GM12878 (cell line): ENCODE results near the gene INPP4B. TPM values are rescaled to one million over a fixed set of nuclear protein-coding genes. Genes with fewer than 3 reads are reported as not detected.

Experiments
- ATAC-seq: fragments of 200-7000 bp; cut with Tn5 transposase; 3 replicates; pipeline ENCODE4 v1.9.1; 2020; ENCODE audit warnings: mild to moderate bottlenecking, moderate library complexity
- BruUV-seq: library from RNA; stranded (reverse); fragments of 400-500 nt; replicated peaks from 2 replicates; lab custom pipeline; 2021; lab: Mats Ljungman, UMichigan
- CTCF ChIA-PET: fragments of 300-600 bp; sonication (Branson Sonifier 250); formaldehyde crosslinking; extraction: SDS; loops from one replicate; lab custom pipeline; 2021; ENCODE audit warnings: inconsistent platforms; lab: Yijun Ruan, JAX
- POLR2A ChIA-PET: fragments of 350-600 bp; formaldehyde crosslinking; extraction: SDS; loops from one replicate; lab custom pipeline; 2021; ENCODE audit warnings: inconsistent platforms; lab: Charles Lee
- RAD21 ChIA-PET: fragments of 300-600 bp; sonication (Branson Sonifier 250); formaldehyde crosslinking; loops from one replicate; lab custom pipeline; 2023; ENCODE audit warnings: antibody characterized with exemption; ENCODE audit not compliant: unreplicated experiment; lab: Charles Lee
- SMC1A ChIA-PET: fragments of 300-600 bp; sonication (Branson Sonifier 250); formaldehyde crosslinking; loops from one replicate; lab custom pipeline; 2023; ENCODE audit not compliant: unreplicated experiment, uncharacterized antibody; lab: Charles Lee
- DNase-seq: peaks from one replicate; pipeline ENCODE4 v3.0.0-alpha.2; 2011; ENCODE audit warnings: low read depth, low spot score
- FAIRE-seq: peaks from 3 replicates; lab custom pipeline; 2011; peaks lifted over from hg19 to GRCh38; lab: Jason Lieb, UNC
- H2AFZ ChIP-seq: 2 replicates; pipeline ENCODE4 v1.6.0; 2011; ENCODE audit warnings: low read depth, low read length, control low read depth; ENCODE audit not compliant: control insufficient read depth
- H3K27ac ChIP-seq: 2 replicates; pipeline ENCODE4 v1.5.1; 2011; ENCODE audit warnings: control low read depth; ENCODE audit not compliant: control insufficient read depth, insufficient read depth
- H3K27me3 ChIP-seq, 2 experiments: replicated peaks in 1 of 2; 2 replicates each; pipeline versions ENCODE4 v1.6.0 to v1.6.1; 2011; ENCODE audit warnings: low read length in 1 of 2; ENCODE audit not compliant: control insufficient read depth in 2 of 2, insufficient read depth in 2 of 2
- H3K36me3 ChIP-seq, 2 experiments: 2 replicates each; pipeline ENCODE4 v1.5.1; 2011; ENCODE audit warnings: low read length in 1 of 2; ENCODE audit not compliant: control insufficient read depth in 2 of 2, insufficient read depth in 2 of 2
- H3K4me1 ChIP-seq: 2 replicates; pipeline ENCODE4 v1.6.1; 2011; ENCODE audit warnings: mild to moderate bottlenecking, low read length, moderate library complexity, mixed read lengths; ENCODE audit not compliant: control insufficient read depth, insufficient read depth
- H3K4me2 ChIP-seq: 2 replicates; pipeline ENCODE4 v1.6.0; 2011; ENCODE audit warnings: control low read depth; ENCODE audit not compliant: control insufficient read depth, insufficient read depth
- H3K4me3 ChIP-seq: fragments of 200-600 bp; sonication (generic); 2 replicates; pipeline ENCODE4 v1.5.1; 2016
- H3K79me2 ChIP-seq: 2 replicates; pipeline ENCODE4 v1.6.0; 2011; ENCODE audit warnings: low read length; ENCODE audit not compliant: control insufficient read depth, insufficient read depth
- H3K9ac ChIP-seq: 2 replicates; pipeline ENCODE4 v1.8.0; 2011; ENCODE audit warnings: low read length, control low read depth, mixed read lengths; ENCODE audit not compliant: control insufficient read depth, insufficient read depth
- H3K9me3 ChIP-seq: replicated peaks from 3 replicates; pipeline ENCODE4 v1.5.1; 2011; ENCODE audit warnings: mild to moderate bottlenecking, low read length; ENCODE audit not compliant: control insufficient read depth, insufficient read depth
- H4K20me1 ChIP-seq: 2 replicates; pipeline ENCODE4 v1.6.0; 2011; ENCODE audit not compliant: control insufficient read depth, insufficient read depth
- CHD2 ChIP-seq: IDR thresholded peaks from 2 replicates; pipeline ENCODE4 v1.6.1; 2011; ENCODE audit warnings: low read depth, low read length, improper control_type of control experiment, borderline replicate concordance
- CREM ChIP-seq: IDR thresholded peaks from 2 replicates; pipeline ENCODE4 v1.6.1; 2014; ENCODE audit warnings: antibody characterized with exemption, low read depth
- ESRRA ChIP-seq: IDR thresholded peaks from 2 replicates; pipeline ENCODE4 v1.6.1; 2012; ENCODE audit warnings: mild to moderate bottlenecking, low read length, improper control_type of control experiment
- NFXL1 ChIP-seq: fragments of 450-650 bp; IDR thresholded peaks from 2 replicates; pipeline ENCODE4 v1.6.1; 2017; ENCODE audit warnings: antibody characterized with exemption, mild to moderate bottlenecking, borderline replicate concordance
- RAD51 ChIP-seq: fragments of 450-650 bp; IDR thresholded peaks from 2 replicates; pipeline ENCODE4 v1.6.1; 2016; ENCODE audit warnings: moderate library complexity, mild to moderate bottlenecking, inconsistent platforms
- SREBF2 ChIP-seq: IDR thresholded peaks from 2 replicates; pipeline ENCODE4 v1.6.1; 2012; ENCODE audit warnings: mild to moderate bottlenecking, low read length
- USF1 ChIP-seq: IDR thresholded peaks from 2 replicates; pipeline ENCODE4 v1.6.1; 2011; ENCODE audit warnings: borderline replicate concordance, low read depth, mild to moderate bottlenecking, moderate library complexity, mixed read lengths, low read length; ENCODE audit not compliant: insufficient read depth; ENCODE audit errors: extremely low read length
- WGBS: methylation state at CpG from one replicate; pipeline ENCODE4 v1.1.6; 2016; ENCODE audit warnings: low lambda C conversion rate; ENCODE audit not compliant: insufficient replicate concordance, insufficient coverage; ENCODE audit errors: missing lambda C conversion rate; 5-methylcytosine and 5-hydroxymethylcytosine counted together
- in situ Hi-C: fragments of 300-500 bp; cut with MboI; formaldehyde crosslinking; loops from 9 replicates; pipeline ENCODE4 v1.14.3; 2018; ENCODE audit warnings: mixed read lengths
- intact Hi-C: fragments of 100-400 bp; cut with micrococcal nuclease; formaldehyde crosslinking; loops from one replicate; pipeline ENCODE4 v1.14.2; 2022; ENCODE audit not compliant: unreplicated experiment
- polyA plus RNA-seq, 11 experiments: library from polyadenylated mRNA; depleted of rRNA in 4 of 11; unstranded in 6 of 11; stranded (reverse) in 5 of 11; fragments of >200 nt; fragmentation: Nextera tagmentation in 4 of 11; fragmentation: Illumina TruSeq in 1 of 11; extraction: Ambion mirVana in 4 of 11; extraction: Trizol in 1 of 11; gene quantifications; 1 replicate in 1 of 11; 2 replicates in 10 of 11; pipeline versions ENCODE4 v1.2.1 to v1.2.3, GENCODE V29; 2011 to 2016; ENCODE audit warnings: inconsistent platforms in 2 of 11, missing spikeins in 2 of 11, low read depth in 1 of 11
- total RNA-seq, 4 experiments: library from RNA; depleted of rRNA in 3 of 4; stranded (reverse); fragments of >200 nt in 3 of 4; fragmentation: Illumina TruSeq in 1 of 4; extraction: Trizol in 1 of 4; gene quantifications; 2 replicates each; pipeline versions ENCODE4 v1.2.1 to v1.2.3, GENCODE V29; 2013 to 2021
- TF ChIP-seq, protein P1 (sequence below): fragments of 450-650 bp; IDR thresholded peaks from 2 replicates; pipeline ENCODE4 v1.6.1; 2016; ENCODE audit warnings: mild to moderate bottlenecking
- TF ChIP-seq, protein P2 (sequence below): IDR thresholded peaks from 2 replicates; pipeline ENCODE4 v1.6.1; 2012; ENCODE audit warnings: mild to moderate bottlenecking, low read depth, low read length

Gene INPP4B
- total and polyA plus RNA-seq, 10 of the 15 experiments (the other 5 are each of a cell fraction or from before 2014, with no cell fraction given) = 0.53 to 11.2 (median 0.95) TPM

GRCh38 chr4:142291299-142292050, 554.6 kb downstream of the INPP4B start:
- ChIA-PET CTCF (interaction anchor here (0.8 to 2.2 kb wide), 3 partner anchors 9 to 250 kb away, joined by 3 to 10 read pairs (median 3); no protein-coding TSS in a partner anchor), RAD21 (no interaction called here), POLR2A (no interaction called here), SMC1A (interaction anchor here (0.7 to 4.0 kb wide), 4 partner anchors 9 to 120 kb away, joined by 3 to 22 read pairs (median 6); no protein-coding TSS in a partner anchor)
- TF ChIP-seq SREBF2 = no peak
- DNase-seq (no peak), ATAC-seq (no peak), FAIRE-seq (no peak)
- Histone ChIP-seq H3K9ac (no peak overlapping the region), H3K4me2 (no peak overlapping the region), H3K27me3 (no peaks in the 10 kb centered on the region), H3K79me2 (no peaks in the 10 kb centered on the region), H4K20me1 (no peaks in the 10 kb centered on the region), H3K27ac (no peak overlapping the region), H3K4me3 (no peak overlapping the region), H3K9me3 (no peaks in the 10 kb centered on the region), H3K4me1 (no peaks in the 10 kb centered on the region), H2AFZ (no peak overlapping the region), H3K36me3 (no peaks in the 10 kb centered on the region)
- in situ Hi-C loops (no loop called here), intact Hi-C loops (no loop called here)
- WGBS = 39% methylated on average over 5 of the region's 5 CpGs
- no TSS peak for BruUV-seq

DNA sequence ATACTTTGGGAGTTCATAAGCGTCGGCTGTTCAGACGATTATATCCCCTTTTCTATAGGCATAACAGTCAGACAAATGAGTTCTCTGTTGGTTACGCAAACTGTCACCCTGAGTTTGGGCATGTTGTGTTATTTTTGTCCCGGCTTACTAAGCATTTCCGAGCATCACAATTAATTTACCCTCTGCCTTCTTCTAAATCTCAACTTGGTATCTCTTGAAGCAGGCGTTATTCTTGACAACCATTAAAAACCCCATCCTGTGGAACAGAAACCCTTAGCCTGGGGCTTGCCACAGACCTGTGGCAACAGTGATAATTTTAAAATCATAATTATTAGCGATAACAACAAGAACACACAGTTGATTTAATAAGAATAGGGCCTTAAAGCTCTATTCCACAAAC, 558.7 kb downstream of the INPP4B start:
- H3K27ac ChIP-seq = no peak overlapping the region
- H3K79me2 ChIP-seq = no peaks in the 10 kb centered on the region
- H3K4me3 ChIP-seq = no peak overlapping the region
- no peak overlapping the region for H2AFZ ChIP-seq
- 41% methylated on average over 8 of the region's 8 CpGs for WGBS
- ChIA-PET CTCF (interaction anchor here (0.9 to 1.7 kb wide), 4 partner anchors 11 to 431 kb away, joined by 3 to 7 read pairs (median 4); no protein-coding TSS in a partner anchor), RAD21 (interaction anchor here (1.8 to 6.6 kb wide), 2 partner anchors 281 to 433 kb away, joined by 5 to 31 read pairs; no protein-coding TSS in a partner anchor), SMC1A (interaction anchor here (0.7 to 2.1 kb wide), 7 partner anchors 11 to 436 kb away, joined by 3 to 8 read pairs (median 3); no protein-coding TSS in a partner anchor), POLR2A (interaction anchor here (1.4 kb wide), 1 partner anchor 86 kb away, joined by 3 read pairs; no protein-coding TSS in a partner anchor)
- in situ Hi-C loops = no loop called here
- ATAC-seq (no peak), DNase-seq (no peak), FAIRE-seq (no peak)
- no TSS peak for BruUV-seq
- no peak overlapping the region for H3K4me2 ChIP-seq
- H4K20me1 ChIP-seq = no peaks in the 10 kb centered on the region
- H3K9me3 ChIP-seq = no peaks in the 10 kb centered on the region
- H3K36me3 ChIP-seq = no peaks in the 10 kb centered on the region
- H3K4me1 ChIP-seq = no peaks in the 10 kb centered on the region
- intact Hi-C loops = no loop called here
- no peak overlapping the region for H3K9ac ChIP-seq
- no peaks in the 10 kb centered on the region for H3K27me3 ChIP-seq
- TF ChIP-seq, protein P1, sequence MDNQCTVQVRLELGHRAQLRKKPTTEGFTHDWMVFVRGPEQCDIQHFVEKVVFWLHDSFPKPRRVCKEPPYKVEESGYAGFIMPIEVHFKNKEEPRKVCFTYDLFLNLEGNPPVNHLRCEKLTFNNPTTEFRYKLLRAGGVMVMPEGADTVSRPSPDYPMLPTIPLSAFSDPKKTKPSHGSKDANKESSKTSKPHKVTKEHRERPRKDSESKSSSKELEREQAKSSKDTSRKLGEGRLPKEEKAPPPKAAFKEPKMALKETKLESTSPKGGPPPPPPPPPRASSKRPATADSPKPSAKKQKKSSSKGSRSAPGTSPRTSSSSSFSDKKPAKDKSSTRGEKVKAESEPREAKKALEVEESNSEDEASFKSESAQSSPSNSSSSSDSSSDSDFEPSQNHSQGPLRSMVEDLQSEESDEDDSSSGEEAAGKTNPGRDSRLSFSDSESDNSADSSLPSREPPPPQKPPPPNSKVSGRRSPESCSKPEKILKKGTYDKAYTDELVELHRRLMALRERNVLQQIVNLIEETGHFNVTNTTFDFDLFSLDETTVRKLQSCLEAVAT = no peak
- TF ChIP-seq NFXL1 (no peak), RAD51 (no peak), ESRRA (no peak), USF1 (no peak), CREM (no peak), CHD2 (no peak)
- TF ChIP-seq, protein P2, sequence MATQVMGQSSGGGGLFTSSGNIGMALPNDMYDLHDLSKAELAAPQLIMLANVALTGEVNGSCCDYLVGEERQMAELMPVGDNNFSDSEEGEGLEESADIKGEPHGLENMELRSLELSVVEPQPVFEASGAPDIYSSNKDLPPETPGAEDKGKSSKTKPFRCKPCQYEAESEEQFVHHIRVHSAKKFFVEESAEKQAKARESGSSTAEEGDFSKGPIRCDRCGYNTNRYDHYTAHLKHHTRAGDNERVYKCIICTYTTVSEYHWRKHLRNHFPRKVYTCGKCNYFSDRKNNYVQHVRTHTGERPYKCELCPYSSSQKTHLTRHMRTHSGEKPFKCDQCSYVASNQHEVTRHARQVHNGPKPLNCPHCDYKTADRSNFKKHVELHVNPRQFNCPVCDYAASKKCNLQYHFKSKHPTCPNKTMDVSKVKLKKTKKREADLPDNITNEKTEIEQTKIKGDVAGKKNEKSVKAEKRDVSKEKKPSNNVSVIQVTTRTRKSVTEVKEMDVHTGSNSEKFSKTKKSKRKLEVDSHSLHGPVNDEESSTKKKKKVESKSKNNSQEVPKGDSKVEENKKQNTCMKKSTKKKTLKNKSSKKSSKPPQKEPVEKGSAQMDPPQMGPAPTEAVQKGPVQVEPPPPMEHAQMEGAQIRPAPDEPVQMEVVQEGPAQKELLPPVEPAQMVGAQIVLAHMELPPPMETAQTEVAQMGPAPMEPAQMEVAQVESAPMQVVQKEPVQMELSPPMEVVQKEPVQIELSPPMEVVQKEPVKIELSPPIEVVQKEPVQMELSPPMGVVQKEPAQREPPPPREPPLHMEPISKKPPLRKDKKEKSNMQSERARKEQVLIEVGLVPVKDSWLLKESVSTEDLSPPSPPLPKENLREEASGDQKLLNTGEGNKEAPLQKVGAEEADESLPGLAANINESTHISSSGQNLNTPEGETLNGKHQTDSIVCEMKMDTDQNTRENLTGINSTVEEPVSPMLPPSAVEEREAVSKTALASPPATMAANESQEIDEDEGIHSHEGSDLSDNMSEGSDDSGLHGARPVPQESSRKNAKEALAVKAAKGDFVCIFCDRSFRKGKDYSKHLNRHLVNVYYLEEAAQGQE = no peak
